Fibroblast of skin of back (primary cell): ENCODE data around the gene UBE3A.

Experiments
- DNase-seq: peaks from one replicate; pipeline ENCODE4 v3.0.0-alpha.2; 2013

The UBE3A gene

GRCh38 chr15:25329696-25330095 is 109.1 kb downstream of the UBE3A start:
- no peak for DNase-seq

- DNase-seq, result no peak
These were observed 111.1 kb downstream of the UBE3A start for GRCh38 chr15:25327686-25328085.

GRCh38 chr15:25325187-25325586 is 113.6 kb downstream of the UBE3A start:
- DNase-seq, result no peak

- DNase-seq, result no peak
These were observed 115.4 kb downstream of the UBE3A start for GRCh38 chr15:25323420-25323819.

GRCh38 chr15:25287823-25288222 is 151.0 kb downstream of the UBE3A start:
- DNase-seq, result no peak
